Mucosa of rectum (tissue), 2 donors: ENCODE data around the gene PACSIN2.
A peak's percentile ranks its signal among the peaks of the same experiment; 100 is the strongest.

ENCODE experiments used
- H3K27ac ChIP-seq, 2 donors: one replicate each; pipeline ENCODE4 v1.7.0; 2013; ENCODE audit warnings: inconsistent platforms in 2 of 2, low read depth in 2 of 2, low read length in 2 of 2
- H3K27me3 ChIP-seq, 2 donors: one replicate each; pipeline ENCODE4 v1.7.0; 2013; ENCODE audit warnings: low read length in 2 of 2; ENCODE audit not compliant: control insufficient read depth in 2 of 2, insufficient read depth in 2 of 2
- H3K36me3 ChIP-seq, 2 donors: one replicate each; pipeline ENCODE4 v1.7.0; 2013; ENCODE audit warnings: low read length in 2 of 2; ENCODE audit not compliant: control insufficient read depth in 2 of 2, insufficient read depth in 2 of 2
- H3K4me1 ChIP-seq, 2 donors: one replicate each; pipeline ENCODE4 v1.7.0; 2013; ENCODE audit warnings: low read length in 2 of 2, mild to moderate bottlenecking in 1 of 2; ENCODE audit not compliant: control insufficient read depth in 2 of 2, insufficient read depth in 2 of 2
- H3K4me3 ChIP-seq, 2 donors: one replicate each; pipeline ENCODE4 v1.7.0; 2013; ENCODE audit warnings: low read length in 2 of 2
- H3K9ac ChIP-seq, 2 donors: one replicate each; pipeline ENCODE4 v1.7.0; 2013; ENCODE audit warnings: low read length in 2 of 2, low read depth in 1 of 2, mild to moderate bottlenecking in 1 of 2
- H3K9me3 ChIP-seq, 2 donors: one replicate each; pipeline ENCODE4 v1.7.0; 2013; ENCODE audit warnings: low read length in 2 of 2; ENCODE audit not compliant: control insufficient read depth in 2 of 2
- donor health status: healthy.
- donor health status: Normal muscosa, but diverticular disease.

PACSIN2 gene

GRCh38 chr22:43013355-43014315 is 1.3 kb downstream of the PACSIN2 start:
- Histone ChIP-seq H3K9me3 (no peaks in the 10 kb centered on the region), H3K27ac (peak overlapping the region; percentile 76 to 77), H3K36me3 (no peaks in the 10 kb centered on the region), H3K4me1 (peaks cover 31 to 42% of the 10 kb centered on the region in 2 donors), H3K9ac (peak overlapping the region; percentile 43 to 81), H3K4me3 (peak overlapping the region; percentile 84 to 86), H3K27me3 (no peaks in the 10 kb centered on the region)

GRCh38 chr22:43012390-43012789 is 2.6 kb downstream of the PACSIN2 start:
- Histone ChIP-seq H3K36me3 (no peaks in the 10 kb centered on the region), H3K4me1 (peaks cover 38 to 40% of the 10 kb centered on the region in 2 donors), H3K27me3 (no peaks in the 10 kb centered on the region), H3K4me3 (no peak overlapping the region), H3K9me3 (no peaks in the 10 kb centered on the region), H3K9ac (no peak overlapping the region), H3K27ac (no peak overlapping the region)

- H3K36me3 ChIP-seq = no peaks in the 10 kb centered on the region
- H3K4me1 ChIP-seq = peaks cover 47 to 53% of the 10 kb centered on the region in 2 donors
- H3K9me3 ChIP-seq = no peaks in the 10 kb centered on the region
- no peaks in the 10 kb centered on the region for H3K27me3 ChIP-seq
- H3K9ac ChIP-seq = no peak overlapping the region
- no peak overlapping the region for H3K27ac ChIP-seq
- H3K4me3 ChIP-seq = no peak overlapping the region
Measured at GRCh38 chr22:43011079-43011478, 3.9 kb downstream of the PACSIN2 start.

GRCh38 chr22:43009444-43009843 is 5.5 kb downstream of the PACSIN2 start:
- H3K4me1 ChIP-seq = peaks cover 54 to 62% of the 10 kb centered on the region in 2 donors

GRCh38 chr22:43008921-43009320 is 6.0 kb downstream of the PACSIN2 start:
- Histone ChIP-seq H3K27me3 (no peaks in the 10 kb centered on the region), H3K9me3 (no peaks in the 10 kb centered on the region), H3K27ac (peak overlapping the region; percentile 93 to 95), H3K4me1 (peaks cover 59 to 65% of the 10 kb centered on the region in 2 donors), H3K36me3 (no peaks in the 10 kb centered on the region), H3K9ac (peak overlapping the region; percentile 17 to 27), H3K4me3 (no peak overlapping the region)

More at GRCh38 chr22:43009444-43009843, 5.5 kb downstream of the PACSIN2 start:
- peak overlapping the region; percentile 93 to 95 for H3K27ac ChIP-seq
- no peaks in the 10 kb centered on the region for H3K27me3 ChIP-seq
- no peak overlapping the region for H3K4me3 ChIP-seq
- H3K9me3 ChIP-seq = no peaks in the 10 kb centered on the region
- peak overlapping the region in 1 of 2 donors; percentile 17 for H3K9ac ChIP-seq
- H3K36me3 ChIP-seq = no peaks in the 10 kb centered on the region

GRCh38 chr22:43008509-43008908 is 6.4 kb downstream of the PACSIN2 start:
- Histone ChIP-seq H3K4me1 (peaks cover 60 to 65% of the 10 kb centered on the region in 2 donors), H3K4me3 (no peak overlapping the region), H3K27me3 (no peaks in the 10 kb centered on the region), H3K27ac (peak overlapping the region; percentile 93 to 95), H3K36me3 (no peaks in the 10 kb centered on the region), H3K9ac (peak overlapping the region; percentile 17 to 27), H3K9me3 (no peaks in the 10 kb centered on the region)

GRCh38 chr22:43007519-43008102 is 7.3 kb downstream of the PACSIN2 start:
- Histone ChIP-seq H3K36me3 (no peaks in the 10 kb centered on the region), H3K9me3 (no peaks in the 10 kb centered on the region), H3K4me3 (no peak overlapping the region), H3K9ac (peak overlapping the region; percentile 58 to 61), H3K27me3 (no peaks in the 10 kb centered on the region), H3K27ac (peak overlapping the region; percentile 93 to 95), H3K4me1 (peaks cover 55 to 67% of the 10 kb centered on the region in 2 donors)

GRCh38 chr22:43006753-43007152 is 8.2 kb downstream of the PACSIN2 start:
- peaks cover 60 to 72% of the 10 kb centered on the region in 2 donors for H3K4me1 ChIP-seq
- H3K9me3 ChIP-seq = no peaks in the 10 kb centered on the region
- peak overlapping the region; percentile 93 to 95 for H3K27ac ChIP-seq
- H3K4me3 ChIP-seq = no peak overlapping the region
- H3K27me3 ChIP-seq = no peaks in the 10 kb centered on the region
- no peaks in the 10 kb centered on the region for H3K36me3 ChIP-seq
- H3K9ac ChIP-seq = peak overlapping the region; percentile 34 to 44

GRCh38 chr22:43006016-43006505 is 8.9 kb downstream of the PACSIN2 start:
- Histone ChIP-seq H3K27ac (peak overlapping the region in 1 of 2 donors; percentile 95), H3K27me3 (no peaks in the 10 kb centered on the region), H3K9me3 (no peaks in the 10 kb centered on the region), H3K4me1 (peaks cover 63 to 78% of the 10 kb centered on the region in 2 donors), H3K9ac (peak overlapping the region in 1 of 2 donors; percentile 44), H3K36me3 (no peaks in the 10 kb centered on the region), H3K4me3 (no peak overlapping the region)

- H3K4me1 ChIP-seq = peaks cover 66 to 75% of the 10 kb centered on the region in 2 donors
- H3K4me3 ChIP-seq = no peak overlapping the region
- H3K27ac ChIP-seq = peak overlapping the region; percentile 23 to 89
- H3K9me3 ChIP-seq = no peaks in the 10 kb centered on the region
- peak overlapping the region in 1 of 2 donors; percentile 3 for H3K9ac ChIP-seq
- H3K27me3 ChIP-seq = no peaks in the 10 kb centered on the region
- H3K36me3 ChIP-seq = no peaks in the 10 kb centered on the region
Measured at GRCh38 chr22:43005106-43005505, 9.8 kb downstream of the PACSIN2 start.
